Upper lobe of left lung (tissue), 6 donors: ENCODE measurements around the gene MATCAP1. TPM values are rescaled to one million over a fixed set of nuclear protein-coding genes. Genes with fewer than 3 reads are reported as not detected.

Experiments used
- ATAC-seq, 2 donors: fragments of 200-7000 bp; cut with Tn5 transposase; one replicate each; pipeline ENCODE4 v1.9.1; 2022; ENCODE audit warnings: mild to moderate bottlenecking in 2 of 2, moderate library complexity in 2 of 2; ENCODE audit not compliant: low FRiP score in 2 of 2
- DNase-seq, 2 donors: peaks; one replicate each; pipeline ENCODE4 v3.0.0-alpha.2; 2019 to 2020
- H3K27ac ChIP-seq, 4 donors: fragments of 200-600 bp; sonication (generic); one replicate each; pipeline ENCODE4 v1.5.1; 2016 to 2019
- H3K27me3 ChIP-seq, 4 donors: fragments of 200-600 bp; sonication (generic); one replicate each; pipeline ENCODE4 v1.5.1; 2017 to 2019
- H3K36me3 ChIP-seq, 4 donors: fragments of 200-600 bp; sonication (generic); one replicate each; pipeline ENCODE4 v1.5.1; 2016 to 2019
- H3K4me1 ChIP-seq, 4 donors: fragments of 200-600 bp; sonication (generic); one replicate each; pipeline ENCODE4 v1.5.1; 2018 to 2019
- H3K4me3 ChIP-seq, 4 donors: fragments of 200-600 bp; sonication (generic); one replicate each; pipeline ENCODE4 v1.5.1; 2017 to 2019; ENCODE audit warnings: mild to moderate bottlenecking in 2 of 4, moderate library complexity in 1 of 4
- H3K9me3 ChIP-seq, 4 donors: fragments of 200-600 bp; sonication (generic); one replicate each; pipeline ENCODE4 v1.5.1; 2018 to 2019
- EP300 ChIP-seq, 4 donors: sonication (generic); formaldehyde crosslinking; IDR thresholded peaks; one replicate each; pipeline ENCODE4 v1.5.1; 2017; ENCODE audit warnings: antibody characterized with exemption in 4 of 4, control low read depth in 2 of 4
- POLR2A ChIP-seq, 4 donors: fragments of 450-650 bp; IDR thresholded peaks; one replicate each; pipeline ENCODE4 v1.5.1; 2016 to 2017; ENCODE audit warnings: antibody characterized with exemption in 4 of 4, mild to moderate bottlenecking in 2 of 4
- POLR2AphosphoS5 ChIP-seq, 2 donors: sonication (generic); formaldehyde crosslinking; IDR thresholded peaks; one replicate each; pipeline ENCODE4 v1.5.1; 2017; ENCODE audit warnings: antibody characterized with exemption in 2 of 2
- WGBS, 2 donors: methylation state at CpG; one replicate each; pipeline ENCODE4 v1.1.5; 2017 to 2018; 5-methylcytosine and 5-hydroxymethylcytosine counted together
- total RNA-seq, 6 donors: library from RNA; depleted of rRNA in 4 of 6; stranded (reverse); fragments of >200 nt in 4 of 6; gene quantifications; one replicate each; pipeline versions ENCODE4 v1.1.0 to v1.2.1, GENCODE V29; 2016 to 2021
- TF ChIP-seq, protein P1 (sequence below), 6 experiments: fragments of 450-650 bp in 4 of 6; fragments of 200-600 bp in 2 of 6; sonication (generic) in 2 of 6; IDR thresholded peaks; one replicate each; pipeline ENCODE4 v1.5.1; 2016 to 2019; ENCODE audit warnings: antibody characterized with exemption in 6 of 6
- donor health status: DM: no; HTN: no; CAD: no; lungs with moderate emphysema.
- donor health status: DM: no; HTN: yes; CAD: no; lungs with severe emphysema.

Gene MATCAP1
- total RNA-seq, 6 donors from 2014 or later, result 9.1 to 147 (median 31.1) TPM

DNA sequence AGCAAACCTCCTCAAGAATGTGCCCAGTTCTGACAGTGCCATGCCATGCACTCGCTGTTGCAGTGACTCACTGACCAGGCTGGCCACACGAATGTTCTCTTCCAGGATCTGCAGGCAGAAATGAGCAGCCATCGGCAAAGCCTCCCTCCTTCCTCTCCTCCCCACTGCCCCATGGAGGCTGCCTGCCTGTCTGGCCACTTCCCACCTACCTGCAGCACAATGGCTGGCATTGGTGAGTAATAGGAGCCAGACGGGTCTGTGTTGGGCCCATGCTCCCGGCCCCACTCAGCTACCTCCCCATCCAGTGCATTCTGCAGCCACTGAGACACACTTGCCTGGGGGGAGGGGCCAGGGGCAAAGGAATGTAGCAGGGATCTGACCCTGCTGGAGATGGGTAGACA is 2.8 kb upstream of the MATCAP1 start:
- no peaks in the 10 kb centered on the region for H3K36me3 ChIP-seq
- H3K4me3 ChIP-seq, result no peak overlapping the region
- DNase-seq, result no peak
- 48 to 86% methylated on average over 4 to 5 of the region's 5 CpGs for WGBS, 2 donors
- ATAC-seq, result no peak
- H3K27me3 ChIP-seq, result no peaks in the 10 kb centered on the region
- H3K9me3 ChIP-seq, result no peaks in the 10 kb centered on the region
- H3K27ac ChIP-seq, result no peak overlapping the region
- H3K4me1 ChIP-seq, result peaks cover 32 to 53% (median 39%) of the 10 kb centered on the region in 4 donors
- no peak for TF ChIP-seq POLR2A (IDR thresholded peaks at IDR 0.05)
- TF ChIP-seq POLR2AphosphoS5 (IDR thresholded peaks at IDR 0.05), result no peak

DNA sequence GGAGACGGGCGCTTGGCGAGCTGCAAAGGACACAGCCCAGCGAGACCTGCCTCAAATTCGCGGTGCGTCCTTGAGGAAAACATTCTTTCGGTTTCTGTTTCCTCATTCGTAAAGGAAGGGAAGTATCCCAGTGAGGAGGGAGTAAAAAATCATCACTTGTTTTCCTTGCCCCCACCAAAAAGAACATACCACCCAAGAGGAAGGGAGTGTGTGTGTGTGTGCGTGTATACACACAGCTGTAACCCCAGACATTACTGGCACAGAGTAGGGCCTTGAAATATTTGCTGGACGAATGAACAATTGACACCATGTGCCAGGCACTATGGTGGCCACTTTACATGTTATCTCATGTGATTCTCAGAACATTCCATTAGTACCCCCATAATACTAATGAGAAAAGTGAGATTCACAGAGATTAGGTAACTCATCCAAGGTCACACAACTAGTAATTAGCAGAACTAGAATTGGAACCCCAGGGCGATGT is 1.9 kb upstream of the MATCAP1 start:
- Histone ChIP-seq H3K9me3 (no peaks in the 10 kb centered on the region), H3K36me3 (no peaks in the 10 kb centered on the region), H3K4me1 (peaks cover 29 to 46% (median 31%) of the 10 kb centered on the region in 4 donors), H3K4me3 (peak overlapping the region in 3 of 4 donors; percentile 65 to 84 (median 84)), H3K27ac (peak overlapping the region in 3 of 4 donors; percentile 7 to 41 (median 27)), H3K27me3 (no peaks in the 10 kb centered on the region)
- ATAC-seq (no peak), DNase-seq (no peak)
- WGBS, 2 donors, result 10 to 13% methylated on average over 9 to 12 of the region's 12 CpGs
- TF ChIP-seq, protein P1, sequence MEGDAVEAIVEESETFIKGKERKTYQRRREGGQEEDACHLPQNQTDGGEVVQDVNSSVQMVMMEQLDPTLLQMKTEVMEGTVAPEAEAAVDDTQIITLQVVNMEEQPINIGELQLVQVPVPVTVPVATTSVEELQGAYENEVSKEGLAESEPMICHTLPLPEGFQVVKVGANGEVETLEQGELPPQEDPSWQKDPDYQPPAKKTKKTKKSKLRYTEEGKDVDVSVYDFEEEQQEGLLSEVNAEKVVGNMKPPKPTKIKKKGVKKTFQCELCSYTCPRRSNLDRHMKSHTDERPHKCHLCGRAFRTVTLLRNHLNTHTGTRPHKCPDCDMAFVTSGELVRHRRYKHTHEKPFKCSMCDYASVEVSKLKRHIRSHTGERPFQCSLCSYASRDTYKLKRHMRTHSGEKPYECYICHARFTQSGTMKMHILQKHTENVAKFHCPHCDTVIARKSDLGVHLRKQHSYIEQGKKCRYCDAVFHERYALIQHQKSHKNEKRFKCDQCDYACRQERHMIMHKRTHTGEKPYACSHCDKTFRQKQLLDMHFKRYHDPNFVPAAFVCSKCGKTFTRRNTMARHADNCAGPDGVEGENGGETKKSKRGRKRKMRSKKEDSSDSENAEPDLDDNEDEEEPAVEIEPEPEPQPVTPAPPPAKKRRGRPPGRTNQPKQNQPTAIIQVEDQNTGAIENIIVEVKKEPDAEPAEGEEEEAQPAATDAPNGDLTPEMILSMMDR (IDR thresholded peaks at IDR 0.05), result peak in 1 of 6 experiments; percentile 11
- peak in 1 of 4 donors; percentile 15 for TF ChIP-seq POLR2A (IDR thresholded peaks at IDR 0.05)
- no peak for TF ChIP-seq EP300 (IDR thresholded peaks at IDR 0.05)

DNA sequence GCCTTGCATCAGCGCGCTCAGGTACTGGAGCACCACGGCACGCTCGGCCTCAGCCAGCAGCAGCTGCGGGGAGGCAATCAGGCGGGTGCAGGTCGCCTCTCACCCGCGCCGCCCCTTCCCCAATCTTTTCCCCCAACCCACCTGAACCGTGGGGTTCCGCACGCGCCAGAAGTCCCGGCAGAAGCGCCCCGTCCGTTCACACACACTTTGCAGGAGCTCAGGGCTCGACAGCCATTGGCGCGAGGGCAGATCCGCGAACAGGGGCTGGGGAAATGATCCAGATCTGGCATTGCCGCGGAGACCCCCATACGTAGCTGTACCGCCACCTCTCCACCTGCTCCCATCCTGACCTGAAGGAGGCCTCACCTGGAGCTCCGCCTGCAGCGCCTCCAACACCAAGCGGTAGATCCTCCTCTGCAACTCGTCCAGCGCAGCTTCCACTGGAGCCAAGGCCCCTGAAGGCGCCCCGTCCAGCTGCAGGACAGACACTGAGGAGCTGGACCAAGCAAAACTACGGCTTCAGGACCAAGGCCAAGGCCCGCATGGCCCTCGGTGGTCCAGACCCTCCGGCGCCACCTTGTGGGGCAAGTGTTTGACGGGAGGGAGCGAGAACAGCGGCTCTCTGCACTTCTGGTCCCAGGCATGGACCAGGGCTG is 1.4 kb upstream of the MATCAP1 start:
- peak; percentile 78 to 79 for ATAC-seq
- 23 to 60% methylated on average over 6 to 25 of the region's 43 CpGs for WGBS, 2 donors
- H3K27me3 ChIP-seq, result no peaks in the 10 kb centered on the region
- no peaks in the 10 kb centered on the region for H3K36me3 ChIP-seq
- TF ChIP-seq POLR2AphosphoS5 (IDR thresholded peaks at IDR 0.05) (peak; percentile 46 to 59), EP300 (IDR thresholded peaks at IDR 0.05) (no peak)
- TF ChIP-seq, protein P1 (IDR thresholded peaks at IDR 0.05), result peak; percentile 77 to 95 (median 89)
- H3K4me3 ChIP-seq, result peak overlapping the region in 3 of 4 donors; percentile 65 to 84 (median 84)
- peak; percentile 90 to 94 for DNase-seq
- H3K27ac ChIP-seq, result peak overlapping the region in 3 of 4 donors; percentile 27 to 41 (median 30)
- H3K9me3 ChIP-seq, result no peaks in the 10 kb centered on the region
- peaks cover 29 to 42% (median 31%) of the 10 kb centered on the region in 4 donors for H3K4me1 ChIP-seq

DNA sequence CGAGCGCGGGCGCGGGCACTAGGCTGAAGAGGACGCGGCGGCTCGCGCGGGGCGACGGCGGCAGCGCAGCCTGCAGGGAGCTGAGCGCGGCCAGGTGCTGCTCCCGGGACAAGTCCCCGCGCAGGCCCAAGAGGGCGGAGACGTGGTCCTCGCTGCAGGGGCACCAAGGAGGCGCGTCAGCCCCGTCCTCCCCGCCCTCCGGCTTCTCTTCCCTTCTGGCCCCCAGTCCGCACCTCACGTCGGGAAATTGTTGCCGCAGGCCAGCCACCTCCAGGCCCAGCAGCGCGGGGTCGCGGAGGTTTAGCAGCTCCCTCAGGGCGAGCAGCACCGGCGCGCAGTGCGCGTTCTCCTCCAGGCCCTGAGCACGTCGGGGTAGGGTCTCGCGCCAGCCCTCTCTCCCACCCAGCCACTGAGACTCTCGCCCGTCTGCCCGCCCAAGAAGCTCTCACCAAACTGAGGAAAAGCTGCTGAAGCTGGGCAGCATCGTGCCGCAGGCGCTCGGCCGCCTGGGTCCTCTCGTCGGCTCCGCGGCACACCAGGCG is 761 bp upstream of the MATCAP1 start:
- ATAC-seq, result peak in 1 of 2 donors; percentile 3
- WGBS, 2 donors, result 2% methylated on average over 43 of the region's 59 CpGs; no CpG with 5 or more reads in 1 of the 2 donors
- H3K4me1 ChIP-seq, result peaks cover 29 to 42% (median 31%) of the 10 kb centered on the region in 4 donors

DNA sequence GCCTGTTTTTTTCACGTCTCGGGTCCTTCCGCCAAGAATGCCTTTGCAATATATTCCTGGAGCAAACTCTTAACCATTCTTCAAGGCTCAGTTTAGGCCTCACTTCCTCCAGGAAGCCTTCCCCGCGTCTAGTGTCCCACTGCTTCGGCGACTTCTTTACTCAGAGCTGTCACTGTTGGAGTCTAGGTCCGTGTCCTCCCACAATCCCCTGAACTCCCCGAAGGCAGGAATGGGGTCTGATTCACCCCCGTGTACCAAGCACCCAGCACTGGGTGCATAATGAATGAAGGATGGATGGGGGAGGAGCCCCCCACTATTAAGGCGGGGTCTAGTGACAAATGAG is 508 bp downstream of the MATCAP1 start:
- no peaks in the 10 kb centered on the region for H3K36me3 ChIP-seq
- 2 to 8% methylated on average over 11 of the region's 11 CpGs for WGBS, 2 donors
- H3K4me1 ChIP-seq, result peaks cover 36 to 45% (median 39%) of the 10 kb centered on the region in 4 donors
- TF ChIP-seq, protein P1 (IDR thresholded peaks at IDR 0.05), result no peak
- TF ChIP-seq POLR2AphosphoS5 (IDR thresholded peaks at IDR 0.05), result no peak
- TF ChIP-seq POLR2A (IDR thresholded peaks at IDR 0.05), result no peak
- no peak for TF ChIP-seq EP300 (IDR thresholded peaks at IDR 0.05)
- H3K27ac ChIP-seq, result peak overlapping the region; percentile 95 to 98 (median 96)
- H3K4me3 ChIP-seq, result peak overlapping the region in 3 of 4 donors; percentile 65 to 84 (median 84)
- ATAC-seq, result no peak
- H3K27me3 ChIP-seq, result no peaks in the 10 kb centered on the region
- H3K9me3 ChIP-seq, result no peaks in the 10 kb centered on the region
- no peak for DNase-seq

More for the DNA sequence above, 761 bp upstream of the MATCAP1 start:
- Histone ChIP-seq H3K27ac (peak overlapping the region; percentile 95 to 98 (median 96)), H3K27me3 (no peaks in the 10 kb centered on the region), H3K9me3 (no peaks in the 10 kb centered on the region), H3K36me3 (no peaks in the 10 kb centered on the region), H3K4me3 (peak overlapping the region; percentile 65 to 84 (median 76))
- TF ChIP-seq, protein P1 (IDR thresholded peaks at IDR 0.05), result no peak
- peak; percentile 35 to 92 for DNase-seq
